GM21576 (cell line): ENCODE results near the gene MRPS5.
"Not testable (repeated sequence)": the region's sequence is repeated elsewhere in the genome, so short reads cannot be mapped to it uniquely, and the experiment has no call there.

ENCODE experiments used
- ATAC-seq: cut with Tn5 transposase; IDR thresholded peaks from one replicate; pipeline ENCODE4 v1.9.1; 2021; ENCODE audit warnings: mild to moderate bottlenecking, moderate library complexity; ENCODE audit not compliant: unreplicated experiment

The MRPS5 gene

GRCh38 chr2:95121407-95122196 lies at the start of gene MRPS5:
MRPS5 (minus strand) TSS chr2:95121808; CDS start chr2:95121791, 17 bp downstream.
- ATAC-seq = peak; percentile 92

GRCh38 chr2:95166065-95166763 lies 44.6 kb upstream of the MRPS5 start:
- peak; percentile 4 for ATAC-seq

- ATAC-seq = peak; percentile 95
These were observed 43.9 kb upstream of the MRPS5 start, which contains the start of gene ZNF2 for GRCh38 chr2:95165371-95166064. ZNF2 (plus strand) TSS chr2:95165809; CDS start chr2:95176227, 10,418 bp downstream.

DNA sequence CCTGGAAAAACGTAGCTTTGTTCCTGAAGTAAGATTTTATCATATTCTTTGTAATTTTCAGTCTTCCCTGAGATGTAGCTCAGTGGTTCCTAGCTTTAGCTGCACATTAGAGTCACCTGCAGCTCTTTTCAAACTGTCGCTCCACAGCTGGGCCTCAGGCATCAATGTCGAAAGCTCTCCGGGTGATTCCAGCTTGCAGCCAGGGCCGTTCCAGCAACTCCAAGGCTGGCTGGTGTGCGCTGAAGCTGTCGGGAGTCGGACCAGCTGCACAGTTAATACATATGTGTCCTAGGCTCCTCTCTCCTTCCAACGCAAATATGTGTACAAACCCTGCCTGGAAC lies 43.4 kb upstream of the MRPS5 start:
- peak; percentile 5 for ATAC-seq

- peak; percentile 88 for ATAC-seq
These were observed 38.3 kb upstream of the MRPS5 start, which contains the start of gene ZNF514 for GRCh38 chr2:95159690-95160449. ZNF514 (minus strand) TSS chr2:95159848; CDS start chr2:95153253, 6,595 bp downstream.

- ATAC-seq = peak; percentile 40
These were observed 37.4 kb upstream of the MRPS5 start for GRCh38 chr2:95158891-95159619.

GRCh38 chr2:95158441-95158840 lies 36.8 kb upstream of the MRPS5 start:
- no peak for ATAC-seq

DNA sequence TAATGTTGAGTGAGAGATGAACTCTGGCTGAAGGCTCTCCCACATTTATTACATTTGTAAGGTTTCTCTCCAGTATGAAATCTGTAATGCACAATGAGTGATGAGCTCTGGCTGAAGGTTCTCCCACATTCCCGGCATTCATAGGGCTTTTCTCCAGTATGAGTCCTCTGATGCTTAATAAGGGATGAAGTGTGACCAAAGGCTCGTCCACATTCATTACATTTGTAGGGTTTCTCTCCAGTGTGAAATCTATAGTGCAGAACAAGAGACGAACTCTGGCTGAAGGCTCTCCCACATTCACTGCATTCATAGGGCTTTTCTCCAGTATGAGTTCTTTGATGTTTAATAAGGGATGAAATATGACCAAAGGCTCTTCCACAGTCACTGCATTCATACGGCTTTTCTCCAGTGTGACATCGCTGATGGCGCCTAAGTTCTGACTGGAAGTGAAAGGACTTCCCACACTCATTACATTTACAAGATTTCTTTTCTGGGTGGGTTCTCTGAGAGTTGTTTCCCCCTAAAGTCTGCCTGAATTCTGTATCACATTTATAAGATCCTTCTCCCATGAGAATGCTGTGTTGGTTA lies 27.9 kb upstream of the MRPS5 start:
- ATAC-seq = no peak

GRCh38 chr2:95143838-95144237 lies 22.2 kb upstream of the MRPS5 start:
- no peak for ATAC-seq

DNA sequence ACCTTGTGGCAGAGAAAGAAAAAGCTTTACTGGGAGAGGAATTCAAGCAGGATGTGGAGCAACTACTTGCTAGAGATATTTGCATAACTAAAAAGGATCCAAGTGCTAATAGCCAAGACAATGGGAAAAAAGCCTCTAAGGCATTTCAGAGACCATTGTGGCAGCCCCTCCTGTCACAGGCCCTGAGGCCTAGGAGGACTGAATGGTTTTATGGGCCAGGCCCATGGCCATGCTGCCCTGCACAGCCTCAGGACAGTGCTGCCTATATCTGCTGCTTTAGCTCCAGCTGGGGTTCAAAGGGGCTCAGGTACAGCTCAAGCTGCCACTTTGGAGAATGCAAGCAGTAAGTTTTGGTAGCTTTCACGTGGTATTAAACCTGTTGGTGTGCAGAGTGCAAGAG lies 17.1 kb upstream of the MRPS5 start:
- no peak for ATAC-seq

DNA sequence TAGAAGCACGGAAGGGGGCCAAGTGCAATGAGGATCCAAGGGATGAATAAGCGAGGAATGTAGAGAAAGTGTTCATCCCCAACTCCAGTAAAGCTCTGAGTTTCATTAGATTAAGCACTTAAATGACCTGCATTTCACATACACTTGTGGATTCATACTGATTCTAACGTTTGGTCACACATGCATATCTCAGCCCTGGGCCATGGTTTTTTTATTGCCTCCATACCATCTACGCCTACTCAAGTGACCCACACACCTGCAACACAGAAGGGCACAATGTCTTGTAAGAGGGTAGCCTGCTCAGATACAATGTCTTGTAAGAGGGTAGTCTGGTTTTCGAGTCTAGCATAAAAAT lies 566 bp upstream of the MRPS5 start:
- ATAC-seq = peak; percentile 3

DNA sequence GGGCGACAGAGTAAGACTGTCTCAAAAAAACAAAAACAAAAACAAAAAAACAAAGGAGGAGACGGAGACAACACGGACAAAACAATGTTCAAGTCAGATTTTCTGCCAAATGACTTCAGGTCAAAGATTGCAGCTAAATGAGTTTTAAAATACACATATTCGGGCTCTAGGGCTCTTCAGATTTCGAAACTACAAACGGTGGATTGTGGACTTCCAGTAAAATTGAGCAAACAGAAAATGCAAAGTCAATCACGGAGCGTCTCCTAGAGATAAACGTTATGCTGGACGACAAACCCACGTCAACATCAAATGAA lies 558 bp downstream of the MRPS5 start:
- no peak for ATAC-seq

- ATAC-seq = peak; percentile 94
These were observed 6.2 kb downstream of the MRPS5 start for GRCh38 chr2:95115418-95115817.

DNA sequence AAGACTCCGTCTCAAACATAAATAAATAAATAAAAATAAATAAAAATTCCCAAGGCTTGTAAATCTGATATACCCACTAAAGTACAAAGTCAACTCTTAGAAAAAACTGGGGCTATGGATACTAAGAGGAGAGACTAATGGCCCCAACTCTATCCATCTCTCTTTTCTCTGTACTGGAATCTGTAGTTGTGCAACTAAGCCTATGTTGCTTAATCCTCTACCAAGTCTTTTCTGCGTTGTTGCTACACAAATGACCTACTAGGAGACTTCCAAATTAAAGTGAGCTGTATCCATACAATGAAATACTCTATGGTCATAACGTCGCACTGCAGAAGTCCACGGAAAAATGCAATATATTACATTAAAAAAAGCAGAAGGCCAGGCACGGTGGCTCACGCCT lies 8.1 kb downstream of the MRPS5 start:
- no peak for ATAC-seq

DNA sequence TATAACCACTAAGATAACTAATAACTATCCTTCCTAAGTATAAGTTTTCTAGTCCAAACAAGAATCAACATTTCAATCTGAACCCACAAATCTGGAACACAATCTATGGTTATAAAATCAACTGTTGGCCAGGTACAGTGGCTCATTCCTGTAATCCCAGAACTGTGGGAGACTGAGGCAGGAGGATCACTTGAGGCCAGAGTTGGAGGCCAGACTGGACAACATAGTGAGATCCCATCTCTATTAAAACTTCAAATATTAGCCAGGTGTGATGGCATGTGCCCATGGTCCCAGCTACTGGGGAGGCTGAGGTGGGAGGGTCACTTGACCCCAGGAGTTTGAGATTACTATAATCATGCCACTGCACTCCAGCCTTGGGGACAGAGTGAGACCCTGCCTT lies 11.2 kb downstream of the MRPS5 start:
- no peak for ATAC-seq

- ATAC-seq = no peak
These were observed 12.3 kb downstream of the MRPS5 start for GRCh38 chr2:95109260-95109659.

GRCh38 chr2:95106081-95106480 lies 15.5 kb downstream of the MRPS5 start:
- no peak for ATAC-seq

DNA sequence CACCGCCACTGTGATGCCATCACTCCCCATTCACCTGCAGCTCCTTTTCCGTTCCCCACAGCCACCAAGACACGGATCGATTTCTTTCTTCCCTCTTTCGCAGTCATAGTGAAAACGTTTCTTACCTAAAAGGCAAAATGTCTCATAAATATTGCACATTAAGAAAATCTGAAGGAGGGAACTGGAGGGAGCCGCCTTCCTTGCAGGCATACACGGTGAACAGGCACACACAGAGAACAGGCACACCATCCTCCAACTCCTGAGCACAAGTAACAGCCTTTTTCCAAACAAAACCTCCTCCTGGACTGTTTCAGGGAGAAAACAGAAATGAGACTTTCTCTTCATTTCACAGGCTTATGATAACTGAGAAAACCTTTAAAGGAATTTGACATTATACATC lies 17.0 kb downstream of the MRPS5 start:
- ATAC-seq = no peak

GRCh38 chr2:95099910-95100309 lies 21.7 kb downstream of the MRPS5 start:
- ATAC-seq = no peak

GRCh38 chr2:95098273-95098672 lies 23.3 kb downstream of the MRPS5 start:
- ATAC-seq = not testable (repeated sequence)
